ENCODE results near the gene HCK. TPM values are rescaled to one million over a fixed set of nuclear protein-coding genes. Genes with fewer than 3 reads are reported as not detected.

HCK gene
- total and polyA plus RNA-seq, 9 of the 15 experiments (the other 6 are each of a cell fraction or from before 2014, with no cell fraction given), result 0.09 to 0.51 (median 0.27) TPM; not detected in 6

GRCh38 chr20:32078322-32078721 is 26.3 kb downstream of the HCK start (continued):
- TF ChIP-seq, protein P1, sequence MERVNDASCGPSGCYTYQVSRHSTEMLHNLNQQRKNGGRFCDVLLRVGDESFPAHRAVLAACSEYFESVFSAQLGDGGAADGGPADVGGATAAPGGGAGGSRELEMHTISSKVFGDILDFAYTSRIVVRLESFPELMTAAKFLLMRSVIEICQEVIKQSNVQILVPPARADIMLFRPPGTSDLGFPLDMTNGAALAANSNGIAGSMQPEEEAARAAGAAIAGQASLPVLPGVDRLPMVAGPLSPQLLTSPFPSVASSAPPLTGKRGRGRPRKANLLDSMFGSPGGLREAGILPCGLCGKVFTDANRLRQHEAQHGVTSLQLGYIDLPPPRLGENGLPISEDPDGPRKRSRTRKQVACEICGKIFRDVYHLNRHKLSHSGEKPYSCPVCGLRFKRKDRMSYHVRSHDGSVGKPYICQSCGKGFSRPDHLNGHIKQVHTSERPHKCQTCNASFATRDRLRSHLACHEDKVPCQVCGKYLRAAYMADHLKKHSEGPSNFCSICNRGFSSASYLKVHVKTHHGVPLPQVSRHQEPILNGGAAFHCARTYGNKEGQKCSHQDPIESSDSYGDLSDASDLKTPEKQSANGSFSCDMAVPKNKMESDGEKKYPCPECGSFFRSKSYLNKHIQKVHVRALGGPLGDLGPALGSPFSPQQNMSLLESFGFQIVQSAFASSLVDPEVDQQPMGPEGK (CRISPR knock-in tag; IDR thresholded peaks at IDR 0.05; ENCODE audit: borderline replicate concordance), result no peak
- TF ChIP-seq ZNF174 (CRISPR knock-in tag; IDR thresholded peaks at IDR 0.05) (no peak), U2AF1 (optimal IDR thresholded peaks at IDR 0.05; ENCODE audit: low read depth, low read length) (no peak), TBL1XR1 (IDR thresholded peaks at IDR 0.05; ENCODE audit: low read length in 2 of 2) (no peak), MCM7 (IDR thresholded peaks at IDR 0.05) (no peak), ZNF431 (CRISPR knock-in tag; IDR thresholded peaks at IDR 0.05) (0 out of 2 replicates have a peak, but pooled peaks have one; percentile 7), PYGO2 (tag; IDR thresholded peaks at IDR 0.05) (no peak), CGGBP1 (CRISPR knock-in tag; IDR thresholded peaks at IDR 0.05) (no peak), NUFIP1 (IDR thresholded peaks at IDR 0.05; ENCODE audit: partially characterized antibody) (no peak), ADNP (tag; IDR thresholded peaks at IDR 0.05) (peak; percentile 49; the same call in 1 of the 2 replicates), CAMTA2 (CRISPR knock-in tag; conservative IDR thresholded peaks at IDR 0.05) (no peak), CEBPG (CRISPR knock-in tag; IDR thresholded peaks at IDR 0.05) (peak; percentile 29; the same call in 1 of the 2 replicates), CEBPG (tag; conservative IDR thresholded peaks at IDR 0.05 in 1 of 2, IDR thresholded peaks at IDR 0.05 in 1 of 2) (no peak), CBX1 (IDR thresholded peaks at IDR 0.05; ENCODE audit: low read depth) (peak; percentile 28; the same call in 1 of the 2 replicates), TBP (optimal IDR thresholded peaks at IDR 0.05; ENCODE audit: low read depth, low read length) (no peak), RBM25 (IDR thresholded peaks at IDR 0.05; ENCODE audit: low read depth, low read length, severe bottlenecking) (peak; percentile 86), CHD4 (IDR thresholded peaks at IDR 0.05; ENCODE audit: insufficient read depth, insufficient replicate concordance, low read depth, low read length, poor library complexity, severe bottlenecking) (peak; percentile 27), ZBTB7A (IDR thresholded peaks at IDR 0.05; ENCODE audit: borderline replicate concordance, control insufficient read depth, low read depth, low read length) (no peak), SREBF2 (CRISPR knock-in tag; IDR thresholded peaks at IDR 0.05) (no peak), ZBTB34 (CRISPR knock-in tag; IDR thresholded peaks at IDR 0.05) (no peak), ESRRB (CRISPR knock-in tag; IDR thresholded peaks at IDR 0.05; ENCODE audit: borderline replicate concordance) (no peak)
- TF ChIP-seq, protein P2, sequence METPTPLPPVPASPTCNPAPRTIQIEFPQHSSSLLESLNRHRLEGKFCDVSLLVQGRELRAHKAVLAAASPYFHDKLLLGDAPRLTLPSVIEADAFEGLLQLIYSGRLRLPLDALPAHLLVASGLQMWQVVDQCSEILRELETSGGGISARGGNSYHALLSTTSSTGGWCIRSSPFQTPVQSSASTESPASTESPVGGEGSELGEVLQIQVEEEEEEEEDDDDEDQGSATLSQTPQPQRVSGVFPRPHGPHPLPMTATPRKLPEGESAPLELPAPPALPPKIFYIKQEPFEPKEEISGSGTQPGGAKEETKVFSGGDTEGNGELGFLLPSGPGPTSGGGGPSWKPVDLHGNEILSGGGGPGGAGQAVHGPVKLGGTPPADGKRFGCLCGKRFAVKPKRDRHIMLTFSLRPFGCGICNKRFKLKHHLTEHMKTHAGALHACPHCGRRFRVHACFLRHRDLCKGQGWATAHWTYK (CRISPR knock-in tag; IDR thresholded peaks at IDR 0.05), result no peak
- TF ChIP-seq, protein P3, sequence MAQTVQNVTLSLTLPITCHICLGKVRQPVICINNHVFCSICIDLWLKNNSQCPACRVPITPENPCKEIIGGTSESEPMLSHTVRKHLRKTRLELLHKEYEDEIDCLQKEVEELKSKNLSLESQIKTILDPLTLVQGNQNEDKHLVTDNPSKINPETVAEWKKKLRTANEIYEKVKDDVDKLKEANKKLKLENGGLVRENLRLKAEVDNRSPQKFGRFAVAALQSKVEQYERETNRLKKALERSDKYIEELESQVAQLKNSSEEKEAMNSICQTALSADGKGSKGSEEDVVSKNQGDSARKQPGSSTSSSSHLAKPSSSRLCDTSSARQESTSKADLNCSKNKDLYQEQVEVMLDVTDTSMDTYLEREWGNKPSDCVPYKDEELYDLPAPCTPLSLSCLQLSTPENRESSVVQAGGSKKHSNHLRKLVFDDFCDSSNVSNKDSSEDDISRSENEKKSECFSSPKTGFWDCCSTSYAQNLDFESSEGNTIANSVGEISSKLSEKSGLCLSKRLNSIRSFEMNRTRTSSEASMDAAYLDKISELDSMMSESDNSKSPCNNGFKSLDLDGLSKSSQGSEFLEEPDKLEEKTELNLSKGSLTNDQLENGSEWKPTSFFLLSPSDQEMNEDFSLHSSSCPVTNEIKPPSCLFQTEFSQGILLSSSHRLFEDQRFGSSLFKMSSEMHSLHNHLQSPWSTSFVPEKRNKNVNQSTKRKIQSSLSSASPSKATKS (CRISPR knock-in tag; IDR thresholded peaks at IDR 0.05), result no peak

Measured in K562 (cell line).